ENCODE results near the gene ZNF487. TPM values are rescaled to one million over a fixed set of nuclear protein-coding genes. Genes with fewer than 3 reads are reported as not detected.

ZNF487 gene
- total RNA-seq, 1 experiment from 2014 or later: 4.0 TPM

DNA sequence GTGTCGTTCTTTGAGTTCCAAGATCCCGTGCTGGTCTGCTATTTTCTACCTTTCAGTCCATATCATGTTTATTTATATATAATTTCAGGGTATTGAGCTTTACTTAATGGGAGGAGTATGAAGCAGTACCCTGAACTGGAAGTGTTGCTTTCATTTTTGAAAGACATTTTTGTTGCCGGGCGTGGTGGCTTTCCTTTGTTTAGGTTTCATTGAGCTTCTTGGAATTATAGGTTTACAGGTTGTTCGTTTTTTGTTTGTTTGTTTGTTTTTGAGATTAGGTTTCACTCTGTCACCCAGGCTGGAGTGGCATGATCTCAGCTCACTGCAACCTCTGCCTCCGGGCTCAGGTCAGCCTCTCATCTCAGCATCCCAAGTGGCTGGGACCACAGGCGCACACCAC, 7.4 kb downstream of the ZNF487 start:
- Histone ChIP-seq H3K36me3 (ENCODE audit: control insufficient read depth in 1 of 2, insufficient read depth in 2 of 2, low read length in 2 of 2) (no peaks in the 10 kb centered on the region), H3K4me1 (ENCODE audit: control insufficient read depth in 1 of 2, insufficient read depth in 2 of 2, low read length in 2 of 2) (no peaks in the 10 kb centered on the region), H3K79me2 (ENCODE audit: insufficient read depth, low read length) (no peaks in the 10 kb centered on the region; the same call in 1 of the 2 replicates), H3K9me3 (ENCODE audit: control insufficient read depth in 1 of 2, insufficient read depth in 1 of 2, low read depth in 1 of 2, low read length in 2 of 2) (no peaks in the 10 kb centered on the region), H3K27ac (ENCODE audit: low read depth, low read length) (no peak overlapping the region), H3K4me3 (replicated peaks in 1 of 2; ENCODE audit: low read depth in 1 of 2, low read length in 2 of 2) (no peak overlapping the region), H3K4me2 (ENCODE audit: low read length) (no peak overlapping the region), H2AFZ (ENCODE audit: low read depth, low read length, poor library complexity, severe bottlenecking) (no peak overlapping the region), H4K20me1 (ENCODE audit: insufficient read depth) (no peaks in the 10 kb centered on the region), H3K9ac (ENCODE audit: low read length) (no peak overlapping the region), H3K9me2 (ENCODE audit: insufficient read depth) (no peaks in the 10 kb centered on the region), H3K27me3 (ENCODE audit: insufficient read depth, low read length) (no peaks in the 10 kb centered on the region)
- DNase-seq (ENCODE audit: low read depth, low spot score) (no peak), ATAC-seq (no peak)
- no TSS peak for BruUV-seq (replicated peaks)
- TF ChIP-seq JUND (IDR thresholded peaks at IDR 0.05): no peak
- no peak for TF ChIP-seq EGR1 (IDR thresholded peaks at IDR 0.05; ENCODE audit: low read depth)
- no peak for TF ChIP-seq FOSL1 (IDR thresholded peaks at IDR 0.05; ENCODE audit: low read depth)
- no peak for TF ChIP-seq POLR2A (IDR thresholded peaks at IDR 0.05; ENCODE audit: borderline replicate concordance, extremely low read depth, insufficient read depth, insufficient read length)
- TF ChIP-seq CBX3 (IDR thresholded peaks at IDR 0.05; ENCODE audit: low read depth): no peak
- no peak for TF ChIP-seq CEBPB (IDR thresholded peaks at IDR 0.05; ENCODE audit: low read depth)
- TF ChIP-seq, protein P1, sequence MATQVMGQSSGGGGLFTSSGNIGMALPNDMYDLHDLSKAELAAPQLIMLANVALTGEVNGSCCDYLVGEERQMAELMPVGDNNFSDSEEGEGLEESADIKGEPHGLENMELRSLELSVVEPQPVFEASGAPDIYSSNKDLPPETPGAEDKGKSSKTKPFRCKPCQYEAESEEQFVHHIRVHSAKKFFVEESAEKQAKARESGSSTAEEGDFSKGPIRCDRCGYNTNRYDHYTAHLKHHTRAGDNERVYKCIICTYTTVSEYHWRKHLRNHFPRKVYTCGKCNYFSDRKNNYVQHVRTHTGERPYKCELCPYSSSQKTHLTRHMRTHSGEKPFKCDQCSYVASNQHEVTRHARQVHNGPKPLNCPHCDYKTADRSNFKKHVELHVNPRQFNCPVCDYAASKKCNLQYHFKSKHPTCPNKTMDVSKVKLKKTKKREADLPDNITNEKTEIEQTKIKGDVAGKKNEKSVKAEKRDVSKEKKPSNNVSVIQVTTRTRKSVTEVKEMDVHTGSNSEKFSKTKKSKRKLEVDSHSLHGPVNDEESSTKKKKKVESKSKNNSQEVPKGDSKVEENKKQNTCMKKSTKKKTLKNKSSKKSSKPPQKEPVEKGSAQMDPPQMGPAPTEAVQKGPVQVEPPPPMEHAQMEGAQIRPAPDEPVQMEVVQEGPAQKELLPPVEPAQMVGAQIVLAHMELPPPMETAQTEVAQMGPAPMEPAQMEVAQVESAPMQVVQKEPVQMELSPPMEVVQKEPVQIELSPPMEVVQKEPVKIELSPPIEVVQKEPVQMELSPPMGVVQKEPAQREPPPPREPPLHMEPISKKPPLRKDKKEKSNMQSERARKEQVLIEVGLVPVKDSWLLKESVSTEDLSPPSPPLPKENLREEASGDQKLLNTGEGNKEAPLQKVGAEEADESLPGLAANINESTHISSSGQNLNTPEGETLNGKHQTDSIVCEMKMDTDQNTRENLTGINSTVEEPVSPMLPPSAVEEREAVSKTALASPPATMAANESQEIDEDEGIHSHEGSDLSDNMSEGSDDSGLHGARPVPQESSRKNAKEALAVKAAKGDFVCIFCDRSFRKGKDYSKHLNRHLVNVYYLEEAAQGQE (IDR thresholded peaks at IDR 0.05; ENCODE audit: low read depth): no peak
- TF ChIP-seq TCF7L2 (IDR thresholded peaks at IDR 0.05; ENCODE audit: borderline replicate concordance, extremely low read depth, insufficient read depth, insufficient read length): no peak
- TF ChIP-seq SP1 (IDR thresholded peaks at IDR 0.05; ENCODE audit: low read depth): no peak
- TF ChIP-seq EZH2 (IDR thresholded peaks at IDR 0.05): no peak
- no peak for TF ChIP-seq ELF1 (IDR thresholded peaks at IDR 0.05; ENCODE audit: borderline replicate concordance, low read depth)
- TF ChIP-seq, protein P2, sequence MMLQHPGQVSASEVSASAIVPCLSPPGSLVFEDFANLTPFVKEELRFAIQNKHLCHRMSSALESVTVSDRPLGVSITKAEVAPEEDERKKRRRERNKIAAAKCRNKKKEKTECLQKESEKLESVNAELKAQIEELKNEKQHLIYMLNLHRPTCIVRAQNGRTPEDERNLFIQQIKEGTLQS (IDR thresholded peaks at IDR 0.05): no peak
- TF ChIP-seq, protein P3, sequence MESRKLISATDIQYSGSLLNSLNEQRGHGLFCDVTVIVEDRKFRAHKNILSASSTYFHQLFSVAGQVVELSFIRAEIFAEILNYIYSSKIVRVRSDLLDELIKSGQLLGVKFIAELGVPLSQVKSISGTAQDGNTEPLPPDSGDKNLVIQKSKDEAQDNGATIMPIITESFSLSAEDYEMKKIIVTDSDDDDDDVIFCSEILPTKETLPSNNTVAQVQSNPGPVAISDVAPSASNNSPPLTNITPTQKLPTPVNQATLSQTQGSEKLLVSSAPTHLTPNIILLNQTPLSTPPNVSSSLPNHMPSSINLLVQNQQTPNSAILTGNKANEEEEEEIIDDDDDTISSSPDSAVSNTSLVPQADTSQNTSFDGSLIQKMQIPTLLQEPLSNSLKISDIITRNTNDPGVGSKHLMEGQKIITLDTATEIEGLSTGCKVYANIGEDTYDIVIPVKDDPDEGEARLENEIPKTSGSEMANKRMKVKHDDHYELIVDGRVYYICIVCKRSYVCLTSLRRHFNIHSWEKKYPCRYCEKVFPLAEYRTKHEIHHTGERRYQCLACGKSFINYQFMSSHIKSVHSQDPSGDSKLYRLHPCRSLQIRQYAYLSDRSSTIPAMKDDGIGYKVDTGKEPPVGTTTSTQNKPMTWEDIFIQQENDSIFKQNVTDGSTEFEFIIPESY (IDR thresholded peaks at IDR 0.05; ENCODE audit: extremely low read depth, insufficient replicate concordance, low read length): no peak
- no peak for TF ChIP-seq EZH2phosphoT487 (IDR thresholded peaks at IDR 0.05; ENCODE audit: borderline replicate concordance)
- TF ChIP-seq, protein P4, sequence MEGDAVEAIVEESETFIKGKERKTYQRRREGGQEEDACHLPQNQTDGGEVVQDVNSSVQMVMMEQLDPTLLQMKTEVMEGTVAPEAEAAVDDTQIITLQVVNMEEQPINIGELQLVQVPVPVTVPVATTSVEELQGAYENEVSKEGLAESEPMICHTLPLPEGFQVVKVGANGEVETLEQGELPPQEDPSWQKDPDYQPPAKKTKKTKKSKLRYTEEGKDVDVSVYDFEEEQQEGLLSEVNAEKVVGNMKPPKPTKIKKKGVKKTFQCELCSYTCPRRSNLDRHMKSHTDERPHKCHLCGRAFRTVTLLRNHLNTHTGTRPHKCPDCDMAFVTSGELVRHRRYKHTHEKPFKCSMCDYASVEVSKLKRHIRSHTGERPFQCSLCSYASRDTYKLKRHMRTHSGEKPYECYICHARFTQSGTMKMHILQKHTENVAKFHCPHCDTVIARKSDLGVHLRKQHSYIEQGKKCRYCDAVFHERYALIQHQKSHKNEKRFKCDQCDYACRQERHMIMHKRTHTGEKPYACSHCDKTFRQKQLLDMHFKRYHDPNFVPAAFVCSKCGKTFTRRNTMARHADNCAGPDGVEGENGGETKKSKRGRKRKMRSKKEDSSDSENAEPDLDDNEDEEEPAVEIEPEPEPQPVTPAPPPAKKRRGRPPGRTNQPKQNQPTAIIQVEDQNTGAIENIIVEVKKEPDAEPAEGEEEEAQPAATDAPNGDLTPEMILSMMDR (IDR thresholded peaks at IDR 0.05 in 2 of 3, conservative IDR thresholded peaks at IDR 0.05 in 1 of 3; ENCODE audit: borderline replicate concordance in 1 of 3, insufficient read depth in 1 of 3, low read depth in 2 of 3, low read length in 2 of 3): no peak
- no peak for TF ChIP-seq SRF (IDR thresholded peaks at IDR 0.05; ENCODE audit: low read depth)
- intact Hi-C loops (cut with micrococcal nuclease): no loop called here
- ChIA-PET CTCF (no interaction called here), RAD21 (ENCODE audit: low non-redundant PET in 1 of 2, low total read pairs in 2 of 2, uncharacterized antibody in 2 of 2, unreplicated experiment in 2 of 2) (no interaction called here), POLR2A (no interaction called here)

Measured in HCT116 (cell line).